Stimulated activated CD4-positive, alpha-beta T cell treated with anti-CD3 and anti-CD28 coated beads, Interleukin-4, amount 100 ng/mL, for 4 hours (primary cell): Measurements from ENCODE around the gene AOX1.
"Not testable (repeated sequence)": the region's sequence is repeated elsewhere in the genome, so short reads cannot be mapped to it uniquely, and the experiment has no call there.

ENCODE experiments used
- DNase-seq, 2 experiments: peaks; one replicate each; pipeline ENCODE4 v3.0.0-alpha.2; 2020

AOX1 gene

GRCh38 chr2:200631287-200631686, 45.5 kb downstream of the AOX1 start:
- DNase-seq: no peak

GRCh38 chr2:200634231-200634964, 48.6 kb downstream of the AOX1 start:
- no peak for DNase-seq

DNA sequence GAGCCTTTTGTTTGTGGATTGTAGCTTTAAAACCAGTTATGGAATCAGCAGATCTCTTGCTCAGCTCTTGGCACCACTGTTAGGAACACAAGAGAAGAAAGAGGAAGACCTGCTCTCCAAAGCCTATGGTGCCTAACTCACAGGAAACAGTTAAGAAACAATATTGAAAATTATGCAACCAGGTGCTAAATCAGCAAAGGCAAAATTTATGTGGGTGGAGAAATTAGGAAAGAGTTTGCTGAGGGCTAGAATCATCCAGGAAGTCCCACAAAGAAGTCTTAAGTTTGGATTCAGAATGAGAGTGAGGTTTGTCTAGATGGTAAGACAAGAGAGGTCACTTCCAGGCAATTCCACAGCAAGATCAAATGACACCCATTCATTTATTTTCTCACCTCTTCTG, 49.4 kb downstream of the AOX1 start:
- no peak for DNase-seq

GRCh38 chr2:200637901-200638300, 52.1 kb downstream of the AOX1 start:
- DNase-seq: no peak

DNA sequence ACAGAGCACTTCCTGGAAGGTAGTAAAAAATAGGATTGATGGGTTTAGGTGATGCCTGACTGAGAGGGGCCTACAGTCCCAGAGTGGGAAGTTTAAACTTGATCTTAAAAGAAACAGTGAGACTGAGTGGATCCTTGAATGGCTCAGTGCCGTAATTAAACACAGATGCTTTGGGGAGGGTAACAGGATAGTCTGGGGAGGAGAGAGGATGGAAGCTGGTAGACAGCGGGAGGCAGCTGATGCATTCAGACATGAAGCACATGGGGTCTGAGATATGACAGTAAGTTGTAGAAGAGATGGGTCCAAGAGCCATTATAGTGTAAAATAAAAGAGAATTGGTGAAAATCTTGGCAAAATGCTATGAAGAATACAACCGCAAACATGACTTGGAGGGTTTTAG, 54.4 kb downstream of the AOX1 start:
- DNase-seq: no peak

- DNase-seq: no peak
Measured at GRCh38 chr2:200640901-200641300, 55.1 kb downstream of the AOX1 start.

DNA sequence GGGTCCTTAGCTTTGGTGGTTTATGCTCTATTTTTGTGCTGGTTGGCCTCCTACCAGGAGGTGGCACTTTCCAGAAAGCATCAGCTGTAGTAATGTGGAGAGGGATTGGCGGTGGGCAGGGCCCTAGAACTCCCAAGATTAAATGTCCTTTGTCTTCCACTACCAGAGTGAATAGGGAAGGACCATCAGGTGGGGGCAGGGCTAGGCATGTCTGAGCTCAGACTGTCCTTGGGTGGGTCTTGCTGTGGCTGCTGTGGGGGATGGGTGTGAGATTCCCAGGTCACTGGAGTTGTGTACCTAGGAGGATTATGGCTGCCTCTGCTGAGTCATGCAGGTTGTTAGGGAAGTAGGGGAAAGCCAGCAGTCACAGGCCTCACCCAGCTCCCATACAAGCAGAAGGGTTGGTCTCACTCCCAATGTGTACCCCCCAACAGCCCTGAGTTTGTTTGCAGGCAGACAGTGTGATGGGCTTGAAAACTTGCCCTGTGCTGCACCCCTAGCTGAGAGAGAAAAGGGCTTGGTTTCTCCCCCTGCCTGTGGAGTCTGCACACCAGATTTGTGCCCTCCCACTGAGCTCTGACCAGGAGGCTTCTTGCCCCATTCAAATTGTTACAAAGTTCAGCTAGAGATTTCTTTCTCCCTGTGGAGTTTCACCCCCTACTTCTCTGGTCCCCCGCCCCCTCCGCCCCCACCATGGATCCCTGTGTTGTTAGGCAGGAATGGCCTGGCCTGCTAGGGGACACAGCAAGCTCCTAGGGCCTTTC, 62.9 kb downstream of the AOX1 start:
- not testable (repeated sequence) for DNase-seq

GRCh38 chr2:200649724-200650123, 63.9 kb downstream of the AOX1 start:
- DNase-seq: no peak

DNA sequence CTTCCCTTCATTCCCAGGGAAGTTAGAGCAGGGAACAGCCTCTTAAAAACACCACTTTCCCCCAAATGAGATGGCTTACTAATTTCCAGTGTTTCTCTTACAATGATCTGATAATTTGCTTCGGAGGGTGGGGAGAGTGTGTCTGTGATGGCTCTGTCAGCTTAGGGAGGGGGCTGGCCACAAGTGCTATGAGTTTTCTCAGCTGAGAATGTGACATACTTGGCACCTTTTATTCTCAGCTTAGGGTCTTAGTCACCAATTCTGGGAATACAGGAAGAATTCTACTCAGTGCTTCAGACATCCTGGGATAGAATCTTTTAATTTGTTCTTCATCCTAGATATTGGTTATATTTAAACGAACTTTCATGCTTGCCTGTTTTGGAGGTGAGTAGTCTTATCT, 64.4 kb downstream of the AOX1 start:
- no peak for DNase-seq

- no peak for DNase-seq
Measured at GRCh38 chr2:200652158-200652557, 66.3 kb downstream of the AOX1 start.

DNA sequence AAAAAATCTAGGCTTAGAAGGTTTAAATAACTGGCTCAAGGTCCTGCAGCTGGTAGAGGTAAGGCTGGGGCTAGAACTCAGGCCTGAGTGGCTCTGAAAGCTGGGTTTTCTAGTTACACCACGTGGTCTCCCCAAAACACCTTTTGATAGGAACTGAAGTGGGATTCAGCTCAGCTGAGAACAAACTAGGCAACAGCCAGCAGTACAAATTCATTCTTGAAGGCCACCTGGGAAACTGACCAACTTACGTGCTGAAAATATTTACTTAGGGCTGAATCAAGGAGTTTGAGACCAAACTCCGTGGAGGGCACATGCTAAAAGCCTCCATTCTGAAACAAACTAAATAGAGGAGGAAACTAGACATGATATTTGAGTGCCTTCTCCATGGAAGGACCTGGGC, 67.2 kb downstream of the AOX1 start:
- no peak for DNase-seq

DNA sequence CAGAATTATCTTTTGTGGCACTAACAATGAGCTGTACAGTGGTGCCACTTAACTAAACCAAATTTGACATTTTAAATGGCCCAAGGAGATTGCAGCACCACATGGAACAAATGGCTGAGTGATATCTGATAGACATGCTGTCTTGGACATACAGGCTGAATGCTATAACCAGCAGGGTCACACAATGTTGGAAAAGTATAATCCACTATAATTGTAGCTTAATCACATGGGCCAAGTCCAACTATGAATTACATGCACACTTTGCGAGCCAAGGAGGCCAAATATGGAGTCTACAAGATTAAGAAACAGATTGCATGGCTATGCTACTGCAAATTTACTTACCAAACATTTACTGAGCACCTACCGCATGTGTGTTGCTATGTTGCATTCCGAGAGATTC, 69.0 kb downstream of the AOX1 start:
- DNase-seq: no peak

DNA sequence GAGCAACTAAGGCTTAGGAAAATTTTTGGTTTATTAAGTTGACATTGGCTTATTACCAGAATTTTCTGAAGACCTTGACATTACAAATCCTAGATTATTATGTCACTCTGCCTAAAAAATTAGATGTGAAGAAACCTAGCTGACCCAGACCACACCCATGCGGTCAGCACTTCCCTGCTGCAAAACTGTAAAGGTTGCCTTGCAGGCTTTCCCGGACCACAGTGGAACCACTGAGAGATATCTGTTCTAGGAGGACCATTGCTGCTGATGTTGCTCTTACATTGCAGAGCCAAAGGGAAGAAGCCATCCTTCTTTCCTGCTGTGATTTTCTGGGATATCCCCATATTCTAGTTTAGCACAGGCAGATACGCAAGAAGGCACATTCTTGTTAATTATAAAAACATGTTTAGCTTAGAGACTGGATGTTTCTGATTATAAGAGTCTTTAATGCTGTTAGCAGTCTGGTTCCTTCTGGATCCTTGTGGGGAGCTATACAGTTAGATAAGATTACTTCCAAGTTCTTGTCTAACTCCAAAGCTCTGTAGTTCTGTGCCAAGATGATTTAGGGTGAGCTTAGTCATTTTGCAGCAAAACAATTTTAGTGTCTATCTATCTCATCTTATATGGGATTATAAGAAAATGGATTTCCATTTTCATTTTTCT, 70.2 kb downstream of the AOX1 start:
- DNase-seq: no peak

DNA sequence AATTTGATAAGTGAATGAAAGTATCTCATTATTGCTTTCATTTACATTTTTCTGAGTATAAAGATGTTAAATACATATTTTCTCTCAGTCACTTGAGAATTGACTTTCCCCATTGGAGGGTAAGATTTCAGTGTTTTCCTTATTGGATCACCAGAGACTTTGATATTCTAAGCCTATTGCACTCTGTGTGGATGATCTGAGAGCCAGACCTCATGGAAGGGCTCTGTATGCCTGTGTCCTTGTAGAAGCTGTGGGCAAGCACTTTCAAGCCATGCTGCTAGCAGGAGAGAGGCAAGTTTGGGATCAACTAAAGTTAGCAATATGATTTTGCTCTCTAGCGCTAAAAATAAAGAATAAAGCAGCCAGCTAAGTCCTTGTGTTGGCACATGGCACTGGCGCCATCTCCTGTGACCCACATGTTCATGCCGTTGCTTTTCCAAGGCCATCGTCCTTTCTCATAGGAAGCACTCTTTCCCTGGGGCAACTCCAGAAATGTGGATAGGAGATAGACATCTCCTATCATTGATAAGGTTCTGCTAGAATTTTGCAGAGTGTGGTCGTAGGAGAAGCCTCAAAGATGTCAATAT, 72.6 kb downstream of the AOX1 start:
- no peak for DNase-seq

DNA sequence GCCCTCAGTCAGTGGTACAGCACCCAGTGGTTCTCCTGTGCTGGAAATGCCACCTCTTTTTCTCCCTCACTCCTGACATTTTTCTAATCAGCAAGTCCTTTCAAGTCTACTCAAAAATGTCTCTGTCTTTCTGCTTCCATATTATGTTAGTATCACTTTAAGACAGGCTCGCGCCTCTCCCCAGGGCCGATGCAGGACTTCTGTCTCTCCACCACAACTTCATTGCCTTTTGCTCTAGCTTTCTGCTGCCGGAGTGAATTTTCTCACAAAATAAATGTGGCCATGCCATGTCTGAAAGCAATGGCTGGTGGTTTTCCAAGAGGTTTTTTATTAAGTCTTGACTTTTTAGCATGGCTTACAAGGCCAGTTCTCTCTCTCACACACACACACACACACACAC, 73.6 kb downstream of the AOX1 start:
- no peak for DNase-seq

DNA sequence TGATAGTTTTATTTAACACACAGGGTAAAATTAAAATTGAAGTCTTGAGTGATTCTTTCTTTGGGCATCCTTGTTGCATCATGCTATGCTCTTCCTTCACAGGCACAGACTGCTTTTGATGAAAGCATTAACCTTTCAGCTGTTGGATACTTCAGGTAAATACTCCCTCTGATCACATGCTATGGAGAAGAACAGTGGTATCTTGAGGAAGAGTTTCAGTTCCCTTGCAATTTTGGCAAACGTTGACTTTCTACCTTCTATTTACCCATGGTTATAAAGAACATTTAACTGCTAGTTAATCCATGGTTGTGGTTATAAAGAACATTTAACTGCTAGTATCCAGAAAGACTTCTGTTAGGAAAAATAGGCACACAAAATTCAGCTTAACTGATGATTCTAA, 75.7 kb downstream of the AOX1 start:
- no peak for DNase-seq

GRCh38 chr2:200662727-200663126, 76.9 kb downstream of the AOX1 start:
- DNase-seq: no peak

DNA sequence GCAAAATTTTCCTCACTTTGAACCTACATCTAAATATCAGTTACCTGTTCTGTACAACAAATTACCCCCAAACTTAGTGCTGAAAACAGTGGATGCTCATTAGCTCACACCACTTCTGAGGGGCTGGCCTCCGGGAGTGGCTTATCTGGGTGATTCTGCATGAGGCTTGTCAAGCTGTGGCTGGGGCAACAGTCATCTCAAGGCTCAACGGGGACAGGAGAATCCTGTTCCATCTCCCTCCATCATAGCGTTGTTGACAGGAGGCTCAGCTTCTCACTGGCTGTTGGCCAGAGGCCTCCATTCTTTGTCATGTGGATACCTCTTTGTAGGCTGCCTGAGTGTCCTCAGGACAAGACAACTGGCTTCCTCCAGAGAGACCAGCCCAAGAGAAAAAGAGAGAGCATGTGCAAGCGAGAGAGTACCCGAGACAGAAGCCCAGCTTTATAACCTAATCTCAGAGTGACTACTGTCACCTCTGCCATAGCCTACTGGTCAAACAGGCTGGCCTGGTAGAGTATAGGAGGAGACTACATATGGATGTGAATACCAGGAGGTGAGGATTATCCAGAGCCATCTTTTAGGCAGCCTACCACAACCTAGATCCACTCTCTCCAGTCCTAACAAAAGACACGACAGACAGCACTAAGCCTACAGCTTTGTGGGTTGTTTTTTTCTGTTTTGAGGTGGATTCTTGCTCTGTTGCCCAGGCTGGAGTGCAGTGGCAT, 79.1 kb downstream of the AOX1 start:
- DNase-seq: no peak

DNA sequence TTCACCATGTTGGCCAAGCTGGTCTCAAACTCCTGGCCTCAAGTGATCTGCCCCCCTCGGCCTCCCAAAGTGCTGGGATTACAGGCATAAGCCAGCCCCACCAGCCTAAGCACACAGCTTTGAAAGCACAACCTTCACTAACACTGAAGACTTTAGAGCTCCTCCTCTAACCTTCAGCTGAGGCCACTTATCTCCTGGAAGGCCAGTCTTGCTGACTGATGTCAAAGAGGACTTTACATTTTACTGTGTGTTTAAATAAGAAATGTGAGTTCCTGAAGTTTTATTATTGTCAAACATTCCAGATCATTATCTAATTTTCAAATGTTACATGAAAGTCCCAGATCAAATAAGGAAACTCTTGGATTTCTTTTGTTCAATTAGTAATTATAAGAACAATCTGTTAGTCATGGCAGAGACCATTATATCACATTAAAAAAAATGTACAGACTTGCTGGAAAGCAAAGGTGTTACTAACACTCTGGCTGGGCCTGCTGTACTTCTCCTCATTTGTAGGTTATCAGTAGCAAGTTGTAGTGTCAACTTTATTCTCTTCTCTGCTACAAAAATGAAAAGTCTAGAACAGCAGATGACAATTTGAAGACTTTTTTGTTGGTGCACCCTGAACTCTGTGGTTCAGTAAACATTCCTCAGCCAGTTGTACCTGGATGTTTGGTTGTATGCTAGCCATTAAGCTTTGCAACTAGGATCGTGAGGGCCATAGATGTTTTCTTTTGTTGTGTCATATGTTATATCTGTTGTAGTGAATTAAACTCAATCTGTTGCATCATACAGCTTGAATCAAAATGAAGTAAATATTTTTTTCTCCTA, 80.0 kb downstream of the AOX1 start:
- no peak for DNase-seq

DNA sequence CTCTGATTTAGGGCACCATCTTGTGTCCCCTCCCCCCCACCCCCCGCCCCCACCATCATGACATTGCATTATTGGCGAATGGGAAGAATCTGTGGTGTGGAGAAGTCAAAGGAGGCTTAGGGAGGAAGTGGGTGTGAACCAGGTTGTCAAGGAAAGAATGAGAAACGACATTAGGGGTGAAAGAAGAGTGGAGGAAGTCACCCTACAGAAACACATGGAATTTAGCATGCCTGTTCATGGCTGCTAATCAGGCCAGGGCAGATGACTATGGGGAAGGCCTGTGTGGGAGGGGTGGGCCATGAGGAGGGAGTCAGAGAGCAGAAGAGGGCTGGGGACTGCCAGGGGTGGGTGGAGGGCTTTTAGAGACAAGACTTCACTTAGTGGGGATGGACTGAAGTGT, 81.6 kb downstream of the AOX1 start:
- no peak for DNase-seq

DNA sequence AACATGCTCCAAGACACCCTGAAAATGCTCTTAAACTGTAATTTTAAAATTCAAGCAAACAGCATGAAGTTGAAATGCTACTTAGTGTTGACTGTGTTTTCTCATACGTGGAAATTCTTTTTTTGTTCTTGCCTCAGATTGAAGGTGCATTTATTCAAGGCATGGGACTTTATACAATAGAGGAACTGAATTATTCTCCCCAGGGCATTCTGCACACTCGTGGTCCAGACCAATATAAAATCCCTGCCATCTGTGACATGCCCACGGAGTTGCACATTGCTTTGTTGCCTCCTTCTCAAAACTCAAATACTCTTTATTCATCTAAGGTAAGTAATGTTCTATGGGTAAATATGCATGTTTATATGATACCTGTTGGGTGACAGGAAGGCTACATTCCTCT, 82.7 kb downstream of the AOX1 start:
- DNase-seq: no peak

GRCh38 chr2:200669308-200669707, 83.5 kb downstream of the AOX1 start:
- DNase-seq: no peak
